Naive B cell (primary cell): ENCODE data around the gene GFRA4. TPM values are rescaled to one million over a fixed set of nuclear protein-coding genes. Genes with fewer than 3 reads are reported as not detected.
"Not testable (repeated sequence)": the region's sequence is repeated elsewhere in the genome, so short reads cannot be mapped to it uniquely, and the experiment has no call there.

ENCODE experiments used
- ATAC-seq, 2 donors: fragments of 150-1000 bp; cut with Tn5 transposase; 2 replicates each; pipeline ENCODE4 v1.10.0; 2021; ENCODE audit warnings: low read depth in 2 of 2, mild to moderate bottlenecking in 2 of 2, moderate library complexity in 2 of 2
- DNase-seq: peaks from one replicate; pipeline ENCODE4 v3.0.0; 2022
- H3K27ac Mint-ChIP-seq, 6 donors: one replicate each; pipeline ENCODE4 v1.8.0; 2020 to 2022; ENCODE audit warnings: mild to moderate bottlenecking in 6 of 6, mixed read lengths in 6 of 6, moderate library complexity in 5 of 6, inconsistent platforms in 2 of 6
- H3K27me3 Mint-ChIP-seq, 3 donors: one replicate each; pipeline ENCODE4 v1.8.0; 2021 to 2022; ENCODE audit warnings: mixed read lengths in 3 of 3, mild to moderate bottlenecking in 1 of 3
- H3K36me3 Mint-ChIP-seq, 2 donors: one replicate each; pipeline ENCODE4 v1.8.0; 2020 to 2022; ENCODE audit warnings: mixed read lengths in 2 of 2, inconsistent platforms in 1 of 2, mild to moderate bottlenecking in 1 of 2
- H3K4me1 Mint-ChIP-seq, 3 donors: one replicate each; pipeline ENCODE4 v1.8.0; 2020 to 2022; ENCODE audit warnings: mixed read lengths in 3 of 3, inconsistent platforms in 1 of 3, mild to moderate bottlenecking in 1 of 3, moderate library complexity in 1 of 3
- H3K4me3 Mint-ChIP-seq, 8 donors: one replicate each; pipeline ENCODE4 v1.8.0; 2020 to 2022; ENCODE audit warnings: mild to moderate bottlenecking in 8 of 8, mixed read lengths in 8 of 8, moderate library complexity in 8 of 8, inconsistent platforms in 2 of 8
- H3K9me3 Mint-ChIP-seq, 7 donors: one replicate each; pipeline ENCODE4 v1.8.0; 2020 to 2022; ENCODE audit warnings: mixed read lengths in 7 of 7, mild to moderate bottlenecking in 5 of 7, inconsistent platforms in 2 of 7, moderate library complexity in 1 of 7
- polyA plus RNA-seq, 6 donors: library from polyadenylated mRNA; unstranded; fragments of 300-500 nt; fragmentation: Illumina TruSeq; gene quantifications; one replicate each; pipeline ENCODE4 v1.2.3, GENCODE V29; 2021; ENCODE audit warnings: low read depth in 6 of 6

GFRA4 gene
- polyA plus RNA-seq, 6 donors from 2014 or later, result not detected

DNA sequence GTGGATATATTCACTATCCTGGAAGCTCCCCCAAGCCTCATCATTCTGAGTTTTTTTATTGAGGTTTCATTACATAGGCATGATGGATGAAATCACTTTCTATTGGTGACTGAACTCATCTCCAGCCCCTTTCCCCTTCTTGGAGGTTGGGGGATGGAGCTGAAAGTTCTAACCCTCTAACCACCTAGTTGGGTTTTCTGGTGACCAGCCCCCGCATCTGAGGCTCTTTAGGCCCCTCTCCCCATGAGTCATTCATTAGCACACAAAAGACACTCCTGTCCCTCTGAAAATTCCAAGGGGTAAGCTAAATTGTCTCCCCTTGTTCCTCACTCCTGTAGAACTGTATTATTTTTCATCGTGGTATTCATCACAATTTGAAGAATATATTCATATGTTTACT lies 33.3 kb downstream of the GFRA4 start:
- Mint-ChIP-seq H3K27ac (peak overlapping the region in 1 of 6 donors; percentile 6), H3K4me1 (no peaks in the 10 kb centered on the region), H3K4me3 (no peak overlapping the region), H3K27me3 (no peaks in the 10 kb centered on the region), H3K36me3 (peaks cover 18 to 24% of the 10 kb centered on the region in 2 donors), H3K9me3 (no peaks in the 10 kb centered on the region)
- ATAC-seq (no peak), DNase-seq (no peak)

DNA sequence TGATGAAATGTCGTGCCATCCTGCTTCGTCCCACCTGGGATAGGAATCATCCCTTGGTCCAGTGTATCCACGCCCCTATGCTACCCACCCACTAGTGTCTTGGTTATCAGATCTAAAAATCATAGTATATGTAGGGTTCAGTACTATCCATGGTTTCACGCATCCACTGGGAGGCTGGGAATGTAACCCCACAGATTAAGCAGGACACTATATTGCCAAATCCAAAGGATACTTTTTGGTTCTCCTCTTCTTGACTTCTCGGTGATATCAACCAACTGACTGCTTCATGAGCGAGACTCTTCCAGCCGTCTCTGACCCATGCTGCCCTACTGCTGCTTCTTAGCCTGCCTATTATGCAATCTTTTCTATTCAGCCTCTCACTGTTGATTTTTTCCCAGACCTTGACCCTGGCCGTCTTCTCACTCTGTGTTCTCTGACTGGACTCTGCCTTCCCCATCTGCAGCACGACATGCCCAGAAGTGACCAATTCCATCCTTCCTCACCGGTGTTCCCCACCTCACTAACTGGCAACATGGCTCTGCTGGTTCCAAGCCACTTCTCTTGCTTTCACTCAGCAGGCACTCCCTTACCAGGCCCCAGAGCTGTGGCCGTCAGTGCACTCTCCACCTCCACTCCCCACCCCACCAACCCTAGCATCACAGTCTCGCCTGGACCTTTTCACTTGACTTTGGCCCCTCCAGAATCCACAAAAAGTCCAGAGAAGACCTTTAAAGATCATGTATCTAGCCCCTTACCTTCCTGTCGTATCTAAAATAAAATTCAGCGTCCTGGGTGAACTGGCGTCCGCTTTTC lies 34.5 kb downstream of the GFRA4 start:
- no peak overlapping the region for H3K4me3 Mint-ChIP-seq
- peaks cover 18% of the 10 kb centered on the region in 2 donors for H3K36me3 Mint-ChIP-seq
- no peak for DNase-seq
- peak overlapping the region in 1 of 6 donors; percentile 63 for H3K27ac Mint-ChIP-seq
- no peaks in the 10 kb centered on the region for H3K27me3 Mint-ChIP-seq
- no peak for ATAC-seq
- H3K9me3 Mint-ChIP-seq, result no peaks in the 10 kb centered on the region
- H3K4me1 Mint-ChIP-seq, result no peaks in the 10 kb centered on the region

DNA sequence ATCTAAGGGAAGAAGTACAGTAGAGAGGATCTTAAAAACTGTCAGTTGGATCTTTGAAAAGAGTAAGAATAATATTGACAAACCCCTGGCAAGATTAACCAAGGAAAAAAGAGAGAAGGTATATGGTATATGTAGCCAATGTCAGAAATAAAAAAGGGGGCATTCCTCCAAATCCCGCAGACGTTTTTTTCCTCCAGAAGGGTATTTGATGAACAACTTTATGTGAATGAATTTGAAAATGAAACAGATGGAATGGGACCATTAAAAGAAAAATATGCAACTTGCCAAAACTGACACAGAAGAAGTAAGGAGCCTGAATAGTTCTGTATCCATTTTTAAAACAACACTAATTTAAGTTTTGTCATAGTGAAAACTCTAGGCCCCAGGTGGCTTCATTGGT lies 35.7 kb downstream of the GFRA4 start:
- Mint-ChIP-seq H3K27me3 (no peaks in the 10 kb centered on the region), H3K27ac (no peak overlapping the region), H3K4me3 (no peak overlapping the region), H3K4me1 (no peaks in the 10 kb centered on the region), H3K9me3 (no peaks in the 10 kb centered on the region), H3K36me3 (peaks cover 16 to 18% of the 10 kb centered on the region in 2 donors)
- ATAC-seq (no peak), DNase-seq (no peak)

DNA sequence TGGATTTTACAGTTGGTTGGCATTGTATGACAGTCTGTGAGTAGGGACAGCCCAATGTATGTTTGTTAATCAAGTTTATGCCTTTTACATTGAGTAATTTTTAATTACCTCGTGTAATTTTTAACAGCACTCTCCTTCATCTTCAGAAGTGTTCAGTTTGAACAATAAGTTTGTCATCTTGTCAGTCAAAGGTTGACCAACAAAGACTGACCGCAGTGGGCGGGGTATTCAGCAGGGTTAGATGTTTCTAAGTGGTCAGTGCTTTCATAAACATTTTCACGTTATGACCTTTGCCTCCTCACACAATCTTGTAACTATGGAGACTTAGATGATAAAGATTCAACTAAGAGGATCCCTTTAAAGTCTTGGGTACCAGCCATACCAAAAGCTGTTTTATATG lies 40.8 kb downstream of the GFRA4 start:
- ATAC-seq (no peak), DNase-seq (no peak)

DNA sequence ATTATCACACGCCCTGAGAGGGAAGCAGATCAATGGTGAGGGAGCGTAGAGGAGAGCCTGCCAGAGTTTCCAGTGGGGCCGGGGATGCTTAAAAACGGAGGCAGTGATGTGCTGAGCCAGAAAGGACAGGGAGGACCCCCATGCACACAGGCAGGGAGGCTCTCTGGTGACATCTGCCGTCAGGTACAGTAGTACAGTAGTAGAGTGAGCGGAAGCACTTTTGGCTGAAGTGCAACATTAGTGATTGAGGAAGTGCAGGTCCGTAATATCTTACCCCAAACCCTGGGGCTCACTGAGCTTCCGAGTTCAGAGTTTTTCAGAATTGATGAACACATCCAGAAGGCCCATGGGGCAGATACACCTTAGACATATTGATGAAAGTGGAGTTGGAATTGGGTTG lies 42.1 kb downstream of the GFRA4 start:
- Mint-ChIP-seq H3K36me3 (peaks cover 7 to 20% of the 10 kb centered on the region in 2 donors), H3K27me3 (no peaks in the 10 kb centered on the region)
- DNase-seq, result no peak

More for the DNA sequence above, 40.8 kb downstream of the GFRA4 start:
- H3K27ac Mint-ChIP-seq, result no peak overlapping the region
- peaks cover 0 to 2% (median 0%) of the 10 kb centered on the region in 7 donors for H3K9me3 Mint-ChIP-seq
- H3K4me3 Mint-ChIP-seq, result no peak overlapping the region
- peaks cover 7 to 14% of the 10 kb centered on the region in 2 donors for H3K36me3 Mint-ChIP-seq
- no peaks in the 10 kb centered on the region for H3K27me3 Mint-ChIP-seq
- H3K4me1 Mint-ChIP-seq, result peaks cover 0 to 2% (median 0%) of the 10 kb centered on the region in 3 donors

DNA sequence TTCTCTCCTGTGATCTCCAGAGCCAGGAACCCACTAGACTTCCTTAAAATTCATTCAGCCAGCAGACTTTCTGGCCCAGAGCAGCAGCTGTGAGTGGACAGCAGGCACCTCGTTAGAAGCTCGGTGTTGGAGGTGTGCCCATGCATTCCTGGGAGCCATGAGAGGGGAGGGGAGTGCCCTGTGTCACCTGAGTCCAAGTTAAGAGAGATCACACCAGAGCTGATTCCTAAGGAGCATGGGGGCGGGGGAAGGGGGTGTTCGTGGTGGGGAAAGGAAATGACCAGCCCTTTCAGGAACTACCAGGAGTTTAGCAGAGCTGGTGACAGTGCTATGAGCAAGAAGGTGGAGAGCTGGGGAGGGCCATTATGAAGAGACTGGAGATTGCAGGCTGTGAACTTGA lies 46.9 kb downstream of the GFRA4 start:
- no peak for ATAC-seq
- peak overlapping the region in 2 of 6 donors; percentile 6 to 52 for H3K27ac Mint-ChIP-seq
- peaks cover 0 to 1% (median 0%) of the 10 kb centered on the region in 3 donors for H3K4me1 Mint-ChIP-seq
- peaks cover 0 to 2% (median 0%) of the 10 kb centered on the region in 7 donors for H3K9me3 Mint-ChIP-seq
- peaks cover 7 to 21% of the 10 kb centered on the region in 2 donors for H3K36me3 Mint-ChIP-seq
- DNase-seq, result no peak
- no peaks in the 10 kb centered on the region for H3K27me3 Mint-ChIP-seq
- H3K4me3 Mint-ChIP-seq, result no peak overlapping the region

More for the DNA sequence above, 42.1 kb downstream of the GFRA4 start:
- Mint-ChIP-seq H3K4me1 (peaks cover 0 to 2% (median 0%) of the 10 kb centered on the region in 3 donors), H3K9me3 (peaks cover 0 to 2% (median 0%) of the 10 kb centered on the region in 7 donors), H3K4me3 (no peak overlapping the region), H3K27ac (peak overlapping the region in 2 of 6 donors; percentile 36 to 68)
- ATAC-seq, result no peak

DNA sequence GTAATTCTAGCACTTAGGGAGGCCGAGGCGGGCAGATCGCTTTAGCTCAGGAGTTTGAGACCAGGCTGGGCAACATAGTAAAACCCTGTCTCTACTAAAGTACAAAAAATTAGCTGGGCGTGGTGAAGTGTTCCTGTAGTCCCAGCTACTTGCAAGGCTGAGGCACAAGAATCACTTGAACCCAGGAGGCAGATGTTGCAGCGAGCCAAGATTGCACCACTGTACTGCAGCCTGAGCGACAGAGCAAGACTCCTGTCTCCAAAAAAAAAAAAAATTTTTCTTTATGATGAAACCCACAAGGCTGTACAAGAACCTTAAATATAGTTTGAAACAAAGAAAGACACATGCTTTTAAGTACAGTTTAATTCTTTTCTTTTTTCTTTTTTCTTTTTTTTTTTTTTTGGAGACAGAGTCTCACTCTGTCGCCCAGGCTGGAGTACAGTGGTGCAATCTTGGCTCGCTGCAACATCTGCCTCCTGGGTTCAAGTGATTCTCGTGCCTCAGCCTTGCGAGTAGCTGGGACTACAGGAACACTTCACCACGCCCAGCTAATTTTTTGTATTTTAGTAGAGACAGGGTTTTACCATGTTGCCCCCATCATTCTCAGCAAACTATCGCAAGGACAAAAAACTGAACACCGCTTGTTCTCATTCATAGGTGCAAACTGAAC lies 47.9 kb downstream of the GFRA4 start:
- H3K27ac Mint-ChIP-seq, H3K4me1 Mint-ChIP-seq, H3K4me3 Mint-ChIP-seq, H3K27me3 Mint-ChIP-seq, H3K9me3 Mint-ChIP-seq, DNase-seq, ATAC-seq: not testable (repeated sequence)
- peaks cover 7 to 24% of the 10 kb centered on the region in 2 donors for H3K36me3 Mint-ChIP-seq

DNA sequence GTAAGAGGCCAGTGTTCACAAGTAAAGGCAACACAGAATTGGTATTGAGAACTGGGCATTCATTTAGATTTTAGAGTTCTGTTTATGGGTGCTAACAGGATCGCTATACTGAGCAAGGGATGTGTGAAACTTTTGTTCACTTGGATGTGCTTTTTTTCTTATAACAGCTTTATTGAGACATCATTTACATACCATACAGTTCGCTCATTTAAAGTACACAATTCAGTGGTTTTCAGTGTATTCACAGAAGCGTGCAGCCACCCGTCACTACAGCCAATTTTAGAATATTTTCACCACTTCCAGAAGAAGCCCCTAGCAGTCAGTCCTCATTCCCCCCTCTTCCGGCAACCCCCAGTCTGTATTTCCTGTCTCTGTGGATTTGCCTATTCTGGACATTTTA lies 48.7 kb downstream of the GFRA4 start:
- ATAC-seq (no peak), DNase-seq (no peak)
- Mint-ChIP-seq H3K9me3 (peaks cover 0 to 2% (median 0%) of the 10 kb centered on the region in 7 donors), H3K36me3 (peaks cover 7 to 25% of the 10 kb centered on the region in 2 donors), H3K4me1 (no peaks in the 10 kb centered on the region), H3K27ac (peak overlapping the region in 2 of 6 donors; percentile 26 to 53), H3K4me3 (no peak overlapping the region), H3K27me3 (no peaks in the 10 kb centered on the region)

DNA sequence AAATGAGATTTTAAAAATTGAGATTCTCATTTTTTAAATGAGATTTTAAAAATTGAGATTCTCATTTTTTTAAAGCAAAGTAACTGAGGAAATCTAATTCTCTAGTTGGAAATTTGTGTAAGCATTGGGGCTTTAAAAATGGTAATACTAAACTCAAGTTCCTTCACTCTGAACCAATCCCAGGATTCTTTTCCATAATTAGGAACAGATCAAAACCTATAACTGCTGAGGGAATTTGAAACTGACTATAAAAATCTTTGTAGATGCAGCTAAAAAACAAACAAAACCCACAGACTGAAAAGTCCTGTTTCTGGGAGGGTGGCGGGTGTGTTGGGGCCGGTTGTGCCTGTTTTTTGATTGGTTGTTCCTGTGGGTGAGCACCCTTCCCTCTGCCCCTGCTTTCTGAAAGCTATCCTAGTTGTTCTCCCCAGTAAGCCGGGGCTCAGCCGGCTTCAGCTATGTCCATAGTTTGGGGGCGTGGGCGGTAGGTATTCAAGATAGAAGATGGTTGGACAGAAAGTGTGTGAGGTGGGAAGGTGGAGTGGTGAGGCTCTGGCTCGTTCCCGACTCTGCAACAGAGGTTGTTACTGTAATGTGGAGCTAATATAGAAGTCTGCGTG lies 49.3 kb downstream of the GFRA4 start:
- Mint-ChIP-seq H3K27ac (peak overlapping the region in 2 of 6 donors; percentile 26 to 53), H3K4me1 (no peaks in the 10 kb centered on the region)
- ATAC-seq, result no peak

DNA sequence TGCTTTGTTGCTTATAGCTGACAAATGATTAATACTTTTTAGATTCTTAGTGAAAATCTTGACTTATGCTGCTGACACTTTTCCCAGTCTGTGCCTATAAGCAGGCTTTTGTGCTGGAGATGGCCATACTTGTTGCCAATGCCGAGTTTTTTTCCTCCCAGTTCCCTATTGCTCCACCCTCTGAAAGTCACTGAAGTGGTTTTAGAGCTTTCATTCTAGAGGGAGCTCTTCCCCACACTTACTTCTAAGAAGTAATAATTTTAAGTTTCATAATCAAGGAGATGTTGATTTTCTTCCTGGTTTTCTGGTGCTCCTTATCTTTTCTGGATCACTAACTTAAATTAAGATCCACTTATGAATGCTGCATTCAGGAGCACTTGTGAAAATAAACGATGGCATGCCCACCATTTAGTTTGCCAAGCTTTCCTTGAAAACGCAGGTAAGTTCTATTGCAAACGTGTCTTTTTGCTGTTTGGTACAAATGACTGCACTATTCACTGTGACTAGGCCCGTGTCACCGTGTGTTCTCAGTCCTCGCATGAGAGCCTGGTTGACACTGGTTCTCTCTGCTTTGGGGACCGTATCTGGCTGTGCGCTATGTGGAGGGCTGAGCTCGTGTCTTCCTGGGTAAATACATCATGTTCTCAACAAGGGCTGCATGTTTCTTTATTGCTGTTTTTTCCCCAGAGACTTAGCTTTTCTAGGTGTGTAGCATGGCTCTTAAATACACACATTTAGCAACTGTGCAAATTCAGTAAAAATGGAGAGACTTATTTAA lies 50.2 kb downstream of the GFRA4 start:
- no peaks in the 10 kb centered on the region for H3K4me1 Mint-ChIP-seq
- no peaks in the 10 kb centered on the region for H3K27me3 Mint-ChIP-seq
- ATAC-seq (no peak), DNase-seq (no peak)
- H3K9me3 Mint-ChIP-seq, result no peaks in the 10 kb centered on the region
- peaks cover 3 to 28% of the 10 kb centered on the region in 2 donors for H3K36me3 Mint-ChIP-seq
- no peak overlapping the region for H3K27ac Mint-ChIP-seq
- no peak overlapping the region for H3K4me3 Mint-ChIP-seq

More for the DNA sequence above, 49.3 kb downstream of the GFRA4 start:
- Mint-ChIP-seq H3K4me3 (no peak overlapping the region), H3K9me3 (peaks cover 0 to 2% (median 0%) of the 10 kb centered on the region in 7 donors), H3K27me3 (no peaks in the 10 kb centered on the region), H3K36me3 (peaks cover 7 to 30% of the 10 kb centered on the region in 2 donors)
- DNase-seq, result no peak

DNA sequence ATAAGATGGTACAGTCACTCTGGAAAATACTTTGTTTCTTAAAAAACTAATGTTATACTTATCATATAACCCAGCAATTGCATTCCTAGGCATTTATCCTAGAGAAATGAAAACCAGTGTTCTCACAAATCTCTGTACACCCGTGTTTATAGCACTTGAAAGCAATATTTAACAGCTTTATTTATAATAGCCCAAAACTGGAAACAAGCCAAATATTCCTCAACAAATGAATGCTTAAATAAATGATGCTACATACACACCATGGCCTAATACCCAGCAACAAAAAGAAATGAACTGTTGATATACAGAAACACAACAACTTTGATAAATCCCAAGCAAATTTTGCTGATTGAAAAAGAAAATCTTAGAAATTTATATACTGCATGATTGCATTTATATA lies 51.3 kb downstream of the GFRA4 start:
- no peaks in the 10 kb centered on the region for H3K4me1 Mint-ChIP-seq
- H3K4me3 Mint-ChIP-seq, result no peak overlapping the region
- H3K27ac Mint-ChIP-seq, result no peak overlapping the region
- H3K9me3 Mint-ChIP-seq, result no peaks in the 10 kb centered on the region
- no peak for ATAC-seq
- no peaks in the 10 kb centered on the region for H3K27me3 Mint-ChIP-seq
- H3K36me3 Mint-ChIP-seq, result peaks cover 0 to 25% of the 10 kb centered on the region in 2 donors
- no peak for DNase-seq
